Measurements from ENCODE around the gene SLC27A2. TPM values are rescaled to one million over a fixed set of nuclear protein-coding genes. Genes with fewer than 3 reads are reported as not detected.
"Not testable (repeated sequence)": the region's sequence is repeated elsewhere in the genome, so short reads cannot be mapped to it uniquely, and the experiment has no call there.

SLC27A2 gene
- total RNA-seq, 1 experiment from 2014 or later = 0.77 TPM

DNA sequence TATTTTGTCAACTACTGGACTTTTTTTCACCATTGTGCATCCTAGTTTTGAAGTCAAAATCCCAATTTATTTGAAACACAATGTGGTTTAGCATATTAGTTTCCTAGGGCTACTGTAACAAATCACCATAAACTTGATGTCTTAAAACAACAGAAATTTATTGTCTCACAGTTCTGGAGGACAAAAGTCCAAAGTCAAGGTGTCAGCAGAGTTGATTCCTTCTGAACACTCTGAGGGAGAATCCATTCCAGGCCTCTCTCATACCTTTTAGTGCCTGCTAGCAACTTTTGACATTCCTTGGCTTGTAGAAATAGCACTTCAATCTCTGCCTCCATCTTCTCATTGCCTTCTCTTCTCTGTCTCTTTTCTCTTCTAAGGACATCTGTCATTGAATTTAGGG lies 14.9 kb upstream of the SLC27A2 start:
- ChIA-PET POLR2A (ENCODE audit: low non-redundant PET) (no interaction called here), CTCF (no interaction called here)

DNA sequence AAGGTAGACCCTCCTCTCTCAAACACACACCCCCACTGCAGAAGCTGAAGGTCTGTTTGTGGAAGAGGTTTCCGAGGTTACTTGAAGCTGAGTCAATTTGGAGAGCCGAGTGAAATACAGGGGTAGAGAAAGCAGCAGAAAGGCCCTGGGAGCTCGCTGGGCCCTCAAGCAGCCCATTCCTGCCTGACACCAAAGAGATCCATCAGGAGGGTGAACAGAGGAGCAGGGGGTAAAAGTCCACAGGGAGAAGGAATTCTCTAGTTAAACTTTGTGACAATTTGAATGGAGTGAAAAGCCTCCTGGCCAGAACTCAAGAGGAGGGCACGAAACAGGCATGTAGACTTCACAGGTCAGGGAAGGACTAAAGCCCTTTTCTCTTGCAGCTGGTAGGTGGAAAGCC lies 13.6 kb upstream of the SLC27A2 start:
- H3K27ac ChIP-seq (ENCODE audit: low read depth, low read length, poor library complexity, severe bottlenecking) = no peak overlapping the region
- H3K4me3 ChIP-seq (ENCODE audit: low read depth, low read length, poor library complexity, severe bottlenecking) = no peak overlapping the region
- ChIA-PET CTCF (no interaction called here), POLR2A (ENCODE audit: low non-redundant PET) (no interaction called here)
- no peaks in the 10 kb centered on the region for H3K27me3 ChIP-seq (replicated peaks; ENCODE audit: insufficient read depth, low read depth, low read length, poor library complexity)
- DNase-seq (ENCODE audit: low spot score) = no peak
- peaks cover 7% of the 10 kb centered on the region for H3K4me1 ChIP-seq (ENCODE audit: insufficient read depth, low read length, poor library complexity, severe bottlenecking)
- BruUV-seq (replicated peaks) = no TSS peak
- H3K36me3 ChIP-seq (ENCODE audit: insufficient read depth, low read length, poor library complexity, severe bottlenecking) = no peaks in the 10 kb centered on the region
- intact Hi-C loops (cut with micrococcal nuclease; ENCODE audit: unreplicated experiment) = no loop called here
- H3K9me3 ChIP-seq (ENCODE audit: low read depth, low read length, poor library complexity, severe bottlenecking) = no peaks in the 10 kb centered on the region
- TF ChIP-seq, protein P1, sequence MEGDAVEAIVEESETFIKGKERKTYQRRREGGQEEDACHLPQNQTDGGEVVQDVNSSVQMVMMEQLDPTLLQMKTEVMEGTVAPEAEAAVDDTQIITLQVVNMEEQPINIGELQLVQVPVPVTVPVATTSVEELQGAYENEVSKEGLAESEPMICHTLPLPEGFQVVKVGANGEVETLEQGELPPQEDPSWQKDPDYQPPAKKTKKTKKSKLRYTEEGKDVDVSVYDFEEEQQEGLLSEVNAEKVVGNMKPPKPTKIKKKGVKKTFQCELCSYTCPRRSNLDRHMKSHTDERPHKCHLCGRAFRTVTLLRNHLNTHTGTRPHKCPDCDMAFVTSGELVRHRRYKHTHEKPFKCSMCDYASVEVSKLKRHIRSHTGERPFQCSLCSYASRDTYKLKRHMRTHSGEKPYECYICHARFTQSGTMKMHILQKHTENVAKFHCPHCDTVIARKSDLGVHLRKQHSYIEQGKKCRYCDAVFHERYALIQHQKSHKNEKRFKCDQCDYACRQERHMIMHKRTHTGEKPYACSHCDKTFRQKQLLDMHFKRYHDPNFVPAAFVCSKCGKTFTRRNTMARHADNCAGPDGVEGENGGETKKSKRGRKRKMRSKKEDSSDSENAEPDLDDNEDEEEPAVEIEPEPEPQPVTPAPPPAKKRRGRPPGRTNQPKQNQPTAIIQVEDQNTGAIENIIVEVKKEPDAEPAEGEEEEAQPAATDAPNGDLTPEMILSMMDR (conservative IDR thresholded peaks at IDR 0.05; ENCODE audit: low read depth, low read length) = no peak
- TF ChIP-seq EZH2 (IDR thresholded peaks at IDR 0.05; ENCODE audit: borderline replicate concordance, low read depth, low read length, poor library complexity, severe bottlenecking) = no peak

More for the DNA sequence above, 14.9 kb upstream of the SLC27A2 start:
- H3K9me3 ChIP-seq (ENCODE audit: low read depth, low read length, poor library complexity, severe bottlenecking) = no peaks in the 10 kb centered on the region
- H3K4me3 ChIP-seq (ENCODE audit: low read depth, low read length, poor library complexity, severe bottlenecking) = no peak overlapping the region
- no peak for DNase-seq (ENCODE audit: low spot score)
- no peak overlapping the region for H3K27ac ChIP-seq (ENCODE audit: low read depth, low read length, poor library complexity, severe bottlenecking)
- no peaks in the 10 kb centered on the region for H3K36me3 ChIP-seq (ENCODE audit: insufficient read depth, low read length, poor library complexity, severe bottlenecking)
- H3K4me1 ChIP-seq (ENCODE audit: insufficient read depth, low read length, poor library complexity, severe bottlenecking) = peaks cover 7% of the 10 kb centered on the region
- intact Hi-C loops (cut with micrococcal nuclease; ENCODE audit: unreplicated experiment) = no loop called here
- TF ChIP-seq EZH2 (IDR thresholded peaks at IDR 0.05; ENCODE audit: borderline replicate concordance, low read depth, low read length, poor library complexity, severe bottlenecking) = no peak
- TF ChIP-seq, protein P1 (conservative IDR thresholded peaks at IDR 0.05; ENCODE audit: low read depth, low read length) = no peak
- no TSS peak for BruUV-seq (replicated peaks)
- H3K27me3 ChIP-seq (replicated peaks; ENCODE audit: insufficient read depth, low read depth, low read length, poor library complexity) = no peaks in the 10 kb centered on the region

DNA sequence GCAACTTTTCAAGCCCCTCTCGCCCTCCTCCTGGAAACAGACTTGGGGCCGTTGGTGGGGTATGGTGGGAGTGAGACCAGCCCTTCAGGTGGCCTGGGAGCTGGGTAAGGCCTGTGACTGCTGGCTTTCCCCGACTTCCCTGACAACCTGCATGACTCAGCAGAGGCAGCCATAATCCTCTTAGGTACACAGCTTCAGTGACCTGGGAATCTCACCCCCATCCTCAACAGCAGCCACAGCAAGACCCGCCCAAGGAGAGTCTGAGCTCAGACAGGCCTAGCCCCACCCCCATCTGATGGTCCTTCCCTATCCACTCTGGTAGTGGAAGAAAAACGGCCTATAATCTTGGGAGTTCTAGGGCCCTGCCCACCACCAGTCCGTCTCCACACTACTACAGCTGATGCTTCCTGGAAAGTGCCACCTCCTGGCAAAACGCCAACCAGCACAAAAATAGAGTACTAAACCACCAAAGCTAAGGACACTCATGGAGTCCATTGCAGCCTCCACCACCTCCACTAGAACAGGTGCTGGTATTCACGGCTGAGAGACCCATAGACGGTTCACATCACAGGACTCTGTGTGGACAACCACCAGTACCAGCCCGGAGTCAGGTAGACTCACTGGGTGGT lies 13.1 kb upstream of the SLC27A2 start:
- DNase-seq (ENCODE audit: low spot score) = no peak
- H3K36me3 ChIP-seq (ENCODE audit: insufficient read depth, low read length, poor library complexity, severe bottlenecking) = no peaks in the 10 kb centered on the region
- H3K27ac ChIP-seq (ENCODE audit: low read depth, low read length, poor library complexity, severe bottlenecking) = no peak overlapping the region
- no TSS peak for BruUV-seq (replicated peaks)
- CTCF ChIA-PET = no interaction called here
- peaks cover 7% of the 10 kb centered on the region for H3K4me1 ChIP-seq (ENCODE audit: insufficient read depth, low read length, poor library complexity, severe bottlenecking)
- H3K9me3 ChIP-seq (ENCODE audit: low read depth, low read length, poor library complexity, severe bottlenecking) = no peaks in the 10 kb centered on the region
- H3K27me3 ChIP-seq (replicated peaks; ENCODE audit: insufficient read depth, low read depth, low read length, poor library complexity) = no peaks in the 10 kb centered on the region
- intact Hi-C loops (cut with micrococcal nuclease; ENCODE audit: unreplicated experiment) = no loop called here
- POLR2A ChIA-PET (ENCODE audit: low non-redundant PET) = no interaction called here
- TF ChIP-seq, protein P1 (conservative IDR thresholded peaks at IDR 0.05; ENCODE audit: low read depth, low read length) = no peak
- TF ChIP-seq EZH2 (IDR thresholded peaks at IDR 0.05; ENCODE audit: borderline replicate concordance, low read depth, low read length, poor library complexity, severe bottlenecking) = no peak
- no peak overlapping the region for H3K4me3 ChIP-seq (ENCODE audit: low read depth, low read length, poor library complexity, severe bottlenecking)

DNA sequence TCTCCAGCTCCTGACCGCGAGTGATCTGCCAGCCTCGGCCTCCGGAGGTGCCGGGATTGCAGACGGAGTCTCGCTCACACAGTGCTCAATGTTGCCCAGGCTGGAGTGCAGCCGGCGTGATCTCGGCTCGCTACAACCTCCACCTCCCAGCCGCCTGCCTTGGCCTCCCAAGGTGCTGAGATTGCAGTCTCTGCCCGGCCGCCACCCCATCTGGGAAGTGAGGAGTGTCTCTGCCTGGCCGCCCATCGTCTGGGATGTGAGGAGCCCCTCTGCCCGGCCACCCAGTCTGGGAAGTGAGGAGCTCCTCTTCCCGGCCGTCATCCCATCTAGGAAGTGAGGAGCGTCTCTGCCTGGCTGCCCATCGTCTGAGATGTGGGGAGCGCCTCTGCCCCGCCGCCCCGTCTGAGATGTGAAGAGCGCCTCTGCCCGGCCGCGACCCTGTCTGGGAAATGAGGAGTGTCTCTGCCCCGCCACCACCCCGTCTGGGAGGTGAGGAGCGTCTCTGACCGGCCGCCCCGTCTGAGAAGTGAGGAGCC lies 9.6 kb upstream of the SLC27A2 start:
- H3K27me3 ChIP-seq (replicated peaks; ENCODE audit: insufficient read depth, low read depth, low read length, poor library complexity); H3K4me1 ChIP-seq (ENCODE audit: insufficient read depth, low read length, poor library complexity, severe bottlenecking); DNase-seq (ENCODE audit: low spot score); H3K9me3 ChIP-seq (ENCODE audit: low read depth, low read length, poor library complexity, severe bottlenecking); H3K4me3 ChIP-seq (ENCODE audit: low read depth, low read length, poor library complexity, severe bottlenecking); CTCF ChIA-PET; POLR2A ChIA-PET (ENCODE audit: low non-redundant PET); BruUV-seq (replicated peaks); H3K36me3 ChIP-seq (ENCODE audit: insufficient read depth, low read length, poor library complexity, severe bottlenecking); H3K27ac ChIP-seq (ENCODE audit: low read depth, low read length, poor library complexity, severe bottlenecking); intact Hi-C loops (cut with micrococcal nuclease; ENCODE audit: unreplicated experiment): not testable (repeated sequence)
